Left renal pelvis (tissue), 4 donors: Measurements from ENCODE around the gene CD300LG. TPM values are rescaled to one million over a fixed set of nuclear protein-coding genes. Genes with fewer than 3 reads are reported as not detected.
A peak's percentile ranks its signal among the peaks of the same experiment; 100 is the strongest.

Experiments
- DNase-seq, 4 donors: peaks; one replicate each; pipeline ENCODE4 v3.0.0-alpha.2; 2013; ENCODE audit warnings: low read depth in 4 of 4, low spot score in 3 of 4
- polyA plus RNA-seq, 4 donors: library from polyadenylated mRNA; unstranded; fragments of 120-200 nt; gene quantifications; one replicate each; pipeline ENCODE4 v1.2.1, GENCODE V29; 2013; ENCODE audit not compliant: insufficient read length in 4 of 4

CD300LG gene
- polyA plus RNA-seq, 4 donors, result 0.83 to 1.9 (median 0.92) TPM

DNA sequence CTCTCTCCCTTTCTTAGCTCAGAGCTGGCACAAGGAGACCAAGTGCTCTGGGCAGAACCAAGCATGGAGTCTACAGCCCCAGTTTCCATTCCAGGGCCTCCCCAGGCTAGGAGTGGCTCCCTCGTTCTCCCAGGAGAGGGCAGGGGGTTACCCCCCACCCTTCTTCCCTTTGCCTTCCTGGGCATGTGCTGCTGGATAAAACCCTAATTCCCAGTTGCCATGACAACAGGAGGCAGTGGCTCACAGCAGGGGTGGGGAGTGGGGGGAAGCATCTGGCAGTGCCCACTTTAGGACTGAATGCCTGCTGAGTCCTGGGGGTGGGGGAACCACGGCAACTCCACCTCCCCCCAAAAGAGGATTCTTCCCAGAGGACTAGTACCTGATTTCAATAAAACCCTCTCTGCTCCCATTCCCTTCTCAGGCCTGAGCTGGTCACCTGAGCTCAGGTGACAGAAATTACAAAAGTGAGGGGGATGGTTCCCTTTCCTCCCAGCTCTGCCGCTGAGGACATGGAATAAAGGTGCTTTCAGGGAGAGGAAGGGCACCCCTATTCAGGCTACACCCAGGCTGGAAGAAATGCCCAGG is 58.5 kb downstream of the CD300LG start:
- no peak for DNase-seq

DNA sequence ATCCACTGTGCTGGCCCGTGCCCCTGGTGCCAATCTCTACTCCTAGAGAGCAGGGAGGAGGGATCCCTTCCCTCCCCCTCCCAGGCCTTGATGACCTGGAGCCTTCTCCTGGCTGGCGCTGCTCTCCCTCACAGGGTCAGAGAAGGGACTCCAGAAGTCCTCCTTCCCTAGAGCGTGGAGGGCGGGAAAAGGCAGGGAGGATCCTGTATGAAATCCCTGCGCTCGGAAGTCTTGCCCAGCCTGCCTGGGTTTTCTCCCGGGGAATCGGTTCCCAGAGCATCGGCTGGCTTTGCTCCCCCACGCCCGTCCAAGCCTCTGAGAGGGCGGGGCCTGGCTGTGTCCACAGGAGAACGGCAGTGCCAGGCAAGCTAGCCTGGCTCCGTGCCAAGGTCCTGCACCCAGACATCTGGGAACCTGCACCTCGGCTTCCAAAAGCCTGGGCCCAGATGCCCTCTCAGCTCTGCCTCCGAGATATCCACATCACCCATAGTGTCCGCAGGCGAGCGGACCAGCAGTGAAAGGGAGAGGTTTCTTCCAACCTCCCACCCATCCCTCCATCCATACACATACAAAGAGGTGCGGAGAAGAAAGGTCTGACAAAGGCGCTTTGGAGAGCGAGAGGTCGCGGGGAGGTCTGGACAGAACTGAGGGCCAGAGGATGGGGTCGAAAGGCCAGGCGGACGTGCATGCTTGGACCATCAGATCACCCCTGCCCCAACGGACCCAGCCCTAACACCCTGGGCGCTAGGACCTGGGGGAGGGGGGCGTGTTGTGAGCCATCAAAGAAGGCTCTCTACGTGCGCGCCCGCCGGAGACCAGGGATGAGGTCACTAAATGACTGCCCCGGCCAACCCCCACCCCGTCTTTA is 59.2 kb downstream of the CD300LG start:
- DNase-seq, result no peak

GRCh38 chr17:43906951-43907424 is 60.0 kb downstream of the CD300LG start:
- DNase-seq, result no peak

GRCh38 chr17:43907425-43907981 is 60.5 kb downstream of the CD300LG start, which contains the start of gene MPP2:
Gene MPP2, minus strand, starts transcription at chr17:43907536. Its CDS starts 3,076 bp downstream, at chr17:43904460.
- peak; percentile 72 to 80 (median 76) for DNase-seq

- no peak for DNase-seq
Observed at GRCh38 chr17:43907998-43908721, 61.2 kb downstream of the CD300LG start.

- DNase-seq, result no peak
Observed at GRCh38 chr17:43909537-43910231, 62.7 kb downstream of the CD300LG start.

DNA sequence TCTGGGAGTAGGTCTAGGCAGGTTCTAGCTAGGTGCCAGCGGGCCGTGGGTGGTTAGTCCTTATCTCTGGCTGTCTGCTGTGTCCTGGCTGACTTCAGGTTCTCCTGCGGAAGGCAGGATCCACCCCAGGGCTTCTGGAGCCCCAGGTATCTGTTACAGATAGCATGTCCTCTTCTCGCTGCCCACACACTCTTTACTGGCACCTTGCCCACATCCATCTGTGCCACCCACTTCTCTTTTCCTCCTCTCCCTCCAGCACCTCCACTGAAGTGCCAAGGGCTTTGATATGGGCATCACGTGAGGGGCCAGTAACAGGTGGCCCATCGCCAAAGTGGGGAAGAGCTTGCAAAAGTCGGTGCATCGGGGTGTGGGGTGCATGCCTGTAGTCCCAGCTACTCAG is 64.9 kb downstream of the CD300LG start:
- DNase-seq, result no peak

GRCh38 chr17:43912635-43913304 is 65.8 kb downstream of the CD300LG start:
- no peak for DNase-seq

Other genes starting within 250 kb of the CD300LG start
- 10 to 100 TPM; 13.6 to 27.1 (median 17.7) TPM for gene MEOX1, start 185.3 kb upstream of the CD300LG start, polyA plus RNA-seq
- gene SOST, start 88.4 kb upstream of the CD300LG start, polyA plus RNA-seq, result 10 to 100 TPM in 3 of 4 donors, under 1 TPM in 1; 0.86 to 67.8 (median 48.0) TPM
- gene DUSP3, start 68.2 kb upstream of the CD300LG start, polyA plus RNA-seq, result 10 to 100 TPM; 27.6 to 67.8 (median 58.5) TPM
- gene CFAP97D1, start 66.7 kb upstream of the CD300LG start, polyA plus RNA-seq, result under 1 TPM in 3 of 4 donors, not detected in 1; 0.04 to 0.11 (median 0.04) TPM
- 10 to 100 TPM in 2 of 4 donors, 1 to 10 TPM in 2; 8.0 to 15.3 (median 11.4) TPM for gene MPP3, start 14.0 kb upstream of the CD300LG start, polyA plus RNA-seq
- 1 to 10 TPM; 5.8 to 7.7 (median 6.1) TPM for gene MPP2, start 60.4 kb downstream of the CD300LG start, polyA plus RNA-seq
- gene PPY, start 95.3 kb downstream of the CD300LG start, polyA plus RNA-seq, result under 1 TPM in 2 of 4 donors, not detected in 2; 0.34 to 0.43 TPM
- gene PYY, start 106.8 kb downstream of the CD300LG start, polyA plus RNA-seq, result under 1 TPM in 2 of 4 donors, not detected in 2; 0.24 to 0.30 TPM
- gene NAGS, start 157.4 kb downstream of the CD300LG start, polyA plus RNA-seq, result 1 to 10 TPM in 3 of 4 donors, under 1 TPM in 1; 0.93 to 3.6 (median 2.8) TPM
- gene TMEM101, start 167.8 kb downstream of the CD300LG start, polyA plus RNA-seq, result 10 to 100 TPM; 26.9 to 47.5 (median 37.3) TPM
- gene LSM12, start 219.5 kb downstream of the CD300LG start, polyA plus RNA-seq, result 10 to 100 TPM; 34.2 to 48.7 (median 41.2) TPM
- 10 to 100 TPM; 59.9 to 91.7 (median 73.9) TPM for gene G6PC3, start 223.6 kb downstream of the CD300LG start, polyA plus RNA-seq